Stomach (tissue), 4 donors: ENCODE results near the gene DYSF.

Experiments
- EP300 ChIP-seq: sonication (generic); formaldehyde crosslinking; IDR thresholded peaks from one replicate; pipeline ENCODE4 v1.6.1; 2017; ENCODE audit warnings: antibody characterized with exemption
- POLR2A ChIP-seq, 4 donors: fragments of 450-650 bp; IDR thresholded peaks; one replicate each; pipeline ENCODE4 v1.6.1; 2016; ENCODE audit warnings: antibody characterized with exemption in 4 of 4, control low read depth in 2 of 4, mild to moderate bottlenecking in 1 of 4, moderate library complexity in 1 of 4
- TF ChIP-seq, protein P1 (sequence below), 7 experiments: fragments of 450-650 bp in 4 of 7; fragments of 200-600 bp in 3 of 7; sonication (generic) in 3 of 7; IDR thresholded peaks; one replicate each; pipeline ENCODE4 v1.5.1; 2016 to 2019; ENCODE audit warnings: antibody characterized with exemption in 7 of 7, control low read depth in 2 of 7, mild to moderate bottlenecking in 1 of 7

DNA sequence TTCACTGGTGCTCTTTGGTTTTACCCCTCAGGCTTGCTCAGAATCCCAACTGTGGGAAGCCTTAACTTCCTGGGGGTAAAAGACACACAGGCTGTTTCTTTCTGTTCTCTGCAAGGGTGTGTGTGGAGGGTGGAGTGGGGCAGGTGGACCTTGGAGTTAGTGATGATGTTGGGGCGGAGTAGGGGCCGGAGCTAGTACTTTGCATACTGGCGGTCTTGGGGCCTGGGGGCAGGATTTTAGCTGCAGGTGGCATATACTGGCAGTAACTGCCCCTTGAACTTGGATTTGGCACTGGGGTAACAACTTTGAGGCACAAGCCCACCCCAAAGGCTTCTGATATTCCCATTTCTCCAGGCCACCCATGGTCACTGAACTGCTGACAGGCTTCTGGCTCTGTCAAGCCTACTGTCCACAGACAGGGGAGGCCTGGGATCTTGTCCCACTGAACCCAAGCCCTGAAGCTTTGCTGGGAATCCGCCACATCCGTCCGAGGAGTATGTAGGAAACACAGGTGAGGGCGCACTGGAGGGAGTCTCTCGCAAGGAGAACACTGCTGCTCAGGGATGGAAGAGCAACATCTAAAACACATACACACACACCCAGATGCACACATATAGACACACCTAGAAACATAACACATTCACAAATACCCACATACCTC is 258.9 kb downstream of the DYSF start:
- no peak for TF ChIP-seq POLR2A (IDR thresholded peaks at IDR 0.05)
- TF ChIP-seq EP300: no peak
- TF ChIP-seq, protein P1, sequence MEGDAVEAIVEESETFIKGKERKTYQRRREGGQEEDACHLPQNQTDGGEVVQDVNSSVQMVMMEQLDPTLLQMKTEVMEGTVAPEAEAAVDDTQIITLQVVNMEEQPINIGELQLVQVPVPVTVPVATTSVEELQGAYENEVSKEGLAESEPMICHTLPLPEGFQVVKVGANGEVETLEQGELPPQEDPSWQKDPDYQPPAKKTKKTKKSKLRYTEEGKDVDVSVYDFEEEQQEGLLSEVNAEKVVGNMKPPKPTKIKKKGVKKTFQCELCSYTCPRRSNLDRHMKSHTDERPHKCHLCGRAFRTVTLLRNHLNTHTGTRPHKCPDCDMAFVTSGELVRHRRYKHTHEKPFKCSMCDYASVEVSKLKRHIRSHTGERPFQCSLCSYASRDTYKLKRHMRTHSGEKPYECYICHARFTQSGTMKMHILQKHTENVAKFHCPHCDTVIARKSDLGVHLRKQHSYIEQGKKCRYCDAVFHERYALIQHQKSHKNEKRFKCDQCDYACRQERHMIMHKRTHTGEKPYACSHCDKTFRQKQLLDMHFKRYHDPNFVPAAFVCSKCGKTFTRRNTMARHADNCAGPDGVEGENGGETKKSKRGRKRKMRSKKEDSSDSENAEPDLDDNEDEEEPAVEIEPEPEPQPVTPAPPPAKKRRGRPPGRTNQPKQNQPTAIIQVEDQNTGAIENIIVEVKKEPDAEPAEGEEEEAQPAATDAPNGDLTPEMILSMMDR (IDR thresholded peaks at IDR 0.05): no peak
